K562 (cell line): Measurements from ENCODE around the gene GSK3B. TPM values are rescaled to one million over a fixed set of nuclear protein-coding genes. Genes with fewer than 3 reads are reported as not detected.

Experiments used
- CEBPB ChIP-seq: fragments of 450-650 bp; IDR thresholded peaks from 2 replicates; pipeline ENCODE4 v1.6.1; 2016; ENCODE audit warnings: missing genetic modification characterization, missing compliant biosample characterization
- ELF1 ChIP-seq: fragments of 200-800 bp; sonication (Bioruptor generic); IDR thresholded peaks from 2 replicates; pipeline ENCODE4 v1.6.1; 2016; ENCODE audit warnings: missing genetic modification characterization, missing compliant biosample characterization
- FUS ChIP-seq: fragments of 200-400 bp; formaldehyde crosslinking; optimal IDR thresholded peaks from 2 replicates; pipeline ENCODE3; 2017; ENCODE audit warnings: low read depth, low read length
- MAFG ChIP-seq: fragments of 450-650 bp; conservative IDR thresholded peaks from 2 replicates; pipeline ENCODE4 v1.6.1; 2016; ENCODE audit warnings: missing genetic modification characterization, missing compliant biosample characterization
- NCOA6 ChIP-seq: fragments of 450-650 bp; IDR thresholded peaks from 2 replicates; pipeline ENCODE4 v1.6.1; 2017; ENCODE audit warnings: mild to moderate bottlenecking
- NFE2 ChIP-seq: IDR thresholded peaks from 2 replicates; pipeline ENCODE4 v1.6.1; 2014; ENCODE audit warnings: antibody characterized with exemption, low read depth
- NFIX ChIP-seq: fragments of 250-450 bp; sonication (Bioruptor Pico); IDR thresholded peaks from 2 replicates; pipeline ENCODE4 v1.4.0; 2020; ENCODE audit warnings: low read depth, mild to moderate bottlenecking, moderate library complexity
- NR4A1 ChIP-seq, 2 experiments: fragments of 250-450 bp in 1 of 2; fragments of 450-650 bp in 1 of 2; sonication (Bioruptor Pico) in 1 of 2; IDR thresholded peaks; 2 replicates each; pipeline versions ENCODE4 v1.4.0 to v1.6.1; 2016 to 2020; ENCODE audit warnings: mild to moderate bottlenecking in 2 of 2, missing compliant biosample characterization in 1 of 2, missing genetic modification characterization in 1 of 2, moderate library complexity in 1 of 2
- PYGO2 ChIP-seq: fragments of 450-650 bp; IDR thresholded peaks from 2 replicates; pipeline ENCODE4 v1.6.1; 2016; ENCODE audit warnings: mild to moderate bottlenecking, missing genetic modification characterization, moderate library complexity, missing compliant biosample characterization
- SMAD2 ChIP-seq: fragments of 150-350 bp; IDR thresholded peaks from 2 replicates; pipeline ENCODE4 v1.6.1; 2014; ENCODE audit warnings: low read depth, mild to moderate bottlenecking, low read length
- SMARCB1 ChIP-seq: IDR thresholded peaks from 2 replicates; pipeline ENCODE4 v1.6.1; 2011; ENCODE audit warnings: improper control_type of control experiment, low read depth; ENCODE audit not compliant: insufficient read length
- SMARCE1 ChIP-seq: fragments of 450-650 bp; IDR thresholded peaks from 2 replicates; pipeline ENCODE4 v1.7.1; 2016; ENCODE audit warnings: mild to moderate bottlenecking
- SNRNP70 ChIP-seq: fragments of 200-400 bp; formaldehyde crosslinking; optimal IDR thresholded peaks from 2 replicates; pipeline ENCODE3; 2017; ENCODE audit warnings: low read depth, low read length
- SUPT5H ChIP-seq: fragments of 450-650 bp; IDR thresholded peaks from 2 replicates; pipeline ENCODE4 v1.6.1; 2016
- TAL1 ChIP-seq: fragments of 450-650 bp; IDR thresholded peaks from 2 replicates; pipeline ENCODE4 v1.6.1; 2016; ENCODE audit warnings: mild to moderate bottlenecking
- TEAD1 ChIP-seq, 2 experiments: fragments of 450-650 bp in 1 of 2; sonication (generic) in 1 of 2; formaldehyde crosslinking; IDR thresholded peaks; 2 replicates each; pipeline versions ENCODE4 v1.4.0 to v1.8.0; 2020 to 2022; ENCODE audit warnings: mild to moderate bottlenecking in 2 of 2, missing genetic modification reagents in 1 of 2
- TRIM24 ChIP-seq, 2 experiments: fragments of 450-650 bp; IDR thresholded peaks; 2 replicates each; pipeline ENCODE4 v1.6.1; 2016
- ZFP1 ChIP-seq: fragments of 450-650 bp; formaldehyde crosslinking; IDR thresholded peaks from 2 replicates; pipeline ENCODE4 v1.4.0; 2020; ENCODE audit warnings: mild to moderate bottlenecking, mixed read lengths
- ZNF263 ChIP-seq: sonication (generic); formaldehyde crosslinking; IDR thresholded peaks from 2 replicates; pipeline ENCODE4 v1.8.0; 2022; ENCODE audit warnings: mild to moderate bottlenecking, missing genetic modification reagents, borderline replicate concordance
- polyA plus RNA-seq, 8 experiments: library from polyadenylated mRNA; depleted of rRNA in 4 of 8; stranded (reverse) in 5 of 8; unstranded in 3 of 8; fragments of >200 nt; fragmentation: Nextera tagmentation in 2 of 8; fragmentation: Illumina TruSeq in 1 of 8; extraction: Ambion mirVana in 2 of 8; extraction: Trizol in 1 of 8; gene quantifications; 2 replicates each; pipeline versions ENCODE4 v1.2.1 to v1.2.3, GENCODE V29; 2011 to 2014; ENCODE audit warnings: inconsistent platforms in 1 of 8, missing spikeins in 1 of 8
- total RNA-seq, 7 experiments: library from RNA; depleted of rRNA in 6 of 7; stranded (reverse); fragments of >200 nt in 6 of 7; fragmentation: Illumina TruSeq in 2 of 7; extraction: Trizol in 2 of 7; gene quantifications; 2 replicates each; pipeline versions ENCODE4 v1.2.1 to v1.2.3, GENCODE V29; 2011 to 2021; ENCODE audit warnings: low replicate concordance in 1 of 7
- TF ChIP-seq, protein P1 (sequence below), 2 experiments: fragments of 450-650 bp; IDR thresholded peaks; 2 replicates each; pipeline ENCODE4 v1.6.1; 2016
- TF ChIP-seq, protein P2 (sequence below), 2 experiments: fragments of 450-650 bp in 1 of 2; IDR thresholded peaks; 2 replicates each; pipeline ENCODE4 v1.6.1; 2011 to 2017; ENCODE audit warnings: low read depth in 2 of 2, antibody characterized with exemption in 1 of 2, borderline replicate concordance in 1 of 2, low read length in 1 of 2, mild to moderate bottlenecking in 1 of 2, mixed read lengths in 1 of 2; ENCODE audit not compliant: control insufficient read depth in 1 of 2
- TF ChIP-seq, protein P3 (sequence below): sonication (generic); formaldehyde crosslinking; IDR thresholded peaks from 2 replicates; pipeline ENCODE4 v1.8.0; 2022; ENCODE audit warnings: mild to moderate bottlenecking, missing genetic modification reagents
- TF ChIP-seq, protein P4 (sequence below): fragments of 450-650 bp; IDR thresholded peaks from 2 replicates; pipeline ENCODE4 v1.6.1; 2016; ENCODE audit warnings: low read depth, mild to moderate bottlenecking, moderate library complexity

The GSK3B gene
- total and polyA plus RNA-seq, 9 of the 15 experiments (the other 6 are each of a cell fraction or from before 2014, with no cell fraction given): 4.7 to 25.0 (median 18.7) TPM

DNA sequence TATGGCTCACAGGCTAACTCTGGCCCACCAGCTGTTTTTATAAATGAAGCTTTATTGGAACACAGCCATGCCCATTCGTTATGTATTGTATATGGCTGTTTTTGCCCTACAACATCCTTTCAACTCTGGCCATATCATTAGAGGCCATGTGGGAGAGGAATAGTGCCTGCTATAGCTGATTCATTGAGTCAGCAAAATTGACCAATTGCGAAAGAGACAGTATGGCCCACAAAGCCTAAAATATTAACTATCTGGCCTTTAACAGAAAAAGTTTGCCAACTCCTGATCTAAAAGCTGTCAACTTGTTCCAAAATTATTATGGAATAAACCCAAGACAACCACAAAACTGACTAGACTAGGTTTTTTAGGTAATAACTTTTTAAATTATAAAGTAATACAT, 311.0 kb downstream of the GSK3B start (continued):
- TF ChIP-seq TEAD1 (CRISPR knock-in tag; IDR thresholded peaks at IDR 0.05) (no peak), SNRNP70 (no peak), TAL1 (peak; percentile 34; the same call in 1 of the 2 replicates), NCOA6 (no peak), SMAD2 (no peak), SMARCB1 (no peak), ELF1 (tag) (no peak), CEBPB (tag) (peak; percentile 90), FUS (no peak), MAFG (peak; percentile 91), ZNF263 (no peak), SMARCE1 (no peak), PYGO2 (tag) (no peak), NFE2 (peak; percentile 51), NR4A1 (CRISPR knock-in tag; IDR thresholded peaks at IDR 0.05) (no peak), NR4A1 (tag; IDR thresholded peaks at IDR 0.05) (no peak), SUPT5H (no peak), NFIX (CRISPR knock-in tag) (no peak), TRIM24 (IDR thresholded peaks at IDR 0.05) (peak; percentile 26 to 42; a peak in 1 of 4 replicates), ZFP1 (no peak)
- TF ChIP-seq, protein P1, sequence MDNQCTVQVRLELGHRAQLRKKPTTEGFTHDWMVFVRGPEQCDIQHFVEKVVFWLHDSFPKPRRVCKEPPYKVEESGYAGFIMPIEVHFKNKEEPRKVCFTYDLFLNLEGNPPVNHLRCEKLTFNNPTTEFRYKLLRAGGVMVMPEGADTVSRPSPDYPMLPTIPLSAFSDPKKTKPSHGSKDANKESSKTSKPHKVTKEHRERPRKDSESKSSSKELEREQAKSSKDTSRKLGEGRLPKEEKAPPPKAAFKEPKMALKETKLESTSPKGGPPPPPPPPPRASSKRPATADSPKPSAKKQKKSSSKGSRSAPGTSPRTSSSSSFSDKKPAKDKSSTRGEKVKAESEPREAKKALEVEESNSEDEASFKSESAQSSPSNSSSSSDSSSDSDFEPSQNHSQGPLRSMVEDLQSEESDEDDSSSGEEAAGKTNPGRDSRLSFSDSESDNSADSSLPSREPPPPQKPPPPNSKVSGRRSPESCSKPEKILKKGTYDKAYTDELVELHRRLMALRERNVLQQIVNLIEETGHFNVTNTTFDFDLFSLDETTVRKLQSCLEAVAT (IDR thresholded peaks at IDR 0.05): no peak
- TF ChIP-seq, protein P2, sequence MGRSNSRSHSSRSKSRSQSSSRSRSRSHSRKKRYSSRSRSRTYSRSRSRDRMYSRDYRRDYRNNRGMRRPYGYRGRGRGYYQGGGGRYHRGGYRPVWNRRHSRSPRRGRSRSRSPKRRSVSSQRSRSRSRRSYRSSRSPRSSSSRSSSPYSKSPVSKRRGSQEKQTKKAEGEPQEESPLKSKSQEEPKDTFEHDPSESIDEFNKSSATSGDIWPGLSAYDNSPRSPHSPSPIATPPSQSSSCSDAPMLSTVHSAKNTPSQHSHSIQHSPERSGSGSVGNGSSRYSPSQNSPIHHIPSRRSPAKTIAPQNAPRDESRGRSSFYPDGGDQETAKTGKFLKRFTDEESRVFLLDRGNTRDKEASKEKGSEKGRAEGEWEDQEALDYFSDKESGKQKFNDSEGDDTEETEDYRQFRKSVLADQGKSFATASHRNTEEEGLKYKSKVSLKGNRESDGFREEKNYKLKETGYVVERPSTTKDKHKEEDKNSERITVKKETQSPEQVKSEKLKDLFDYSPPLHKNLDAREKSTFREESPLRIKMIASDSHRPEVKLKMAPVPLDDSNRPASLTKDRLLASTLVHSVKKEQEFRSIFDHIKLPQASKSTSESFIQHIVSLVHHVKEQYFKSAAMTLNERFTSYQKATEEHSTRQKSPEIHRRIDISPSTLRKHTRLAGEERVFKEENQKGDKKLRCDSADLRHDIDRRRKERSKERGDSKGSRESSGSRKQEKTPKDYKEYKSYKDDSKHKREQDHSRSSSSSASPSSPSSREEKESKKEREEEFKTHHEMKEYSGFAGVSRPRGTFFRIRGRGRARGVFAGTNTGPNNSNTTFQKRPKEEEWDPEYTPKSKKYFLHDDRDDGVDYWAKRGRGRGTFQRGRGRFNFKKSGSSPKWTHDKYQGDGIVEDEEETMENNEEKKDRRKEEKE (IDR thresholded peaks at IDR 0.05; ENCODE audit: borderline replicate concordance in 1 of 2, control insufficient read depth in 1 of 2, low read depth in 2 of 2, low read length in 1 of 2): no peak
- TF ChIP-seq, protein P3, sequence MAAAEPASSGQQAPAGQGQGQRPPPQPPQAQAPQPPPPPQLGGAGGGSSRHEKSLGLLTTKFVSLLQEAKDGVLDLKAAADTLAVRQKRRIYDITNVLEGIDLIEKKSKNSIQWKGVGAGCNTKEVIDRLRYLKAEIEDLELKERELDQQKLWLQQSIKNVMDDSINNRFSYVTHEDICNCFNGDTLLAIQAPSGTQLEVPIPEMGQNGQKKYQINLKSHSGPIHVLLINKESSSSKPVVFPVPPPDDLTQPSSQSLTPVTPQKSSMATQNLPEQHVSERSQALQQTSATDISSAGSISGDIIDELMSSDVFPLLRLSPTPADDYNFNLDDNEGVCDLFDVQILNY (CRISPR knock-in tag): no peak
- TF ChIP-seq, protein P4, sequence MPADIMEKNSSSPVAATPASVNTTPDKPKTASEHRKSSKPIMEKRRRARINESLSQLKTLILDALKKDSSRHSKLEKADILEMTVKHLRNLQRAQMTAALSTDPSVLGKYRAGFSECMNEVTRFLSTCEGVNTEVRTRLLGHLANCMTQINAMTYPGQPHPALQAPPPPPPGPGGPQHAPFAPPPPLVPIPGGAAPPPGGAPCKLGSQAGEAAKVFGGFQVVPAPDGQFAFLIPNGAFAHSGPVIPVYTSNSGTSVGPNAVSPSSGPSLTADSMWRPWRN: no peak
